GM18861 (cell line): ENCODE data around the gene YPEL5.

ENCODE experiments used
- ATAC-seq: cut with Tn5 transposase; IDR thresholded peaks from one replicate; pipeline ENCODE4 v1.9.1; 2021; ENCODE audit not compliant: unreplicated experiment

Gene YPEL5

GRCh38 chr2:30203156-30203555, 56.3 kb downstream of the YPEL5 start:
- ATAC-seq: no peak

DNA sequence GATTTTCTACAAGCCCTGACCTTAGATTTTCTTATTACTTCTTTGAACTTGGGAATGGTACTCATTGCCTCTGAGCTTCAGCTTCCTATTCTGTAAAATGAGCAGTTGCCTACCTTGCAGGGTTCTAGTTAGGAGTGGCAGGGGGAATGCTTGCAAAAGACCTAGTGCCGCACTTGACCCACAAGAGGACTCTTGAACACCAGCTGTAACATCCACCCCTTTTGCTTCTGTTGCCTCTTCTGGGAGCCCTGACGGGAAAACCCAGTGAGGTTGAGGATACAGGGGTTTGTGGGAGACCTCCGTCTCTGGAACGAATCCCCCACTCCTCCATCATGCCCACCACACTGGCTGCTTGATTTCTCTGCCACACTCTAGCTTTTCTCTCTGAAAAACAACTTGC, 57.5 kb downstream of the YPEL5 start:
- no peak for ATAC-seq

GRCh38 chr2:30205456-30205855, 58.6 kb downstream of the YPEL5 start:
- ATAC-seq: no peak

DNA sequence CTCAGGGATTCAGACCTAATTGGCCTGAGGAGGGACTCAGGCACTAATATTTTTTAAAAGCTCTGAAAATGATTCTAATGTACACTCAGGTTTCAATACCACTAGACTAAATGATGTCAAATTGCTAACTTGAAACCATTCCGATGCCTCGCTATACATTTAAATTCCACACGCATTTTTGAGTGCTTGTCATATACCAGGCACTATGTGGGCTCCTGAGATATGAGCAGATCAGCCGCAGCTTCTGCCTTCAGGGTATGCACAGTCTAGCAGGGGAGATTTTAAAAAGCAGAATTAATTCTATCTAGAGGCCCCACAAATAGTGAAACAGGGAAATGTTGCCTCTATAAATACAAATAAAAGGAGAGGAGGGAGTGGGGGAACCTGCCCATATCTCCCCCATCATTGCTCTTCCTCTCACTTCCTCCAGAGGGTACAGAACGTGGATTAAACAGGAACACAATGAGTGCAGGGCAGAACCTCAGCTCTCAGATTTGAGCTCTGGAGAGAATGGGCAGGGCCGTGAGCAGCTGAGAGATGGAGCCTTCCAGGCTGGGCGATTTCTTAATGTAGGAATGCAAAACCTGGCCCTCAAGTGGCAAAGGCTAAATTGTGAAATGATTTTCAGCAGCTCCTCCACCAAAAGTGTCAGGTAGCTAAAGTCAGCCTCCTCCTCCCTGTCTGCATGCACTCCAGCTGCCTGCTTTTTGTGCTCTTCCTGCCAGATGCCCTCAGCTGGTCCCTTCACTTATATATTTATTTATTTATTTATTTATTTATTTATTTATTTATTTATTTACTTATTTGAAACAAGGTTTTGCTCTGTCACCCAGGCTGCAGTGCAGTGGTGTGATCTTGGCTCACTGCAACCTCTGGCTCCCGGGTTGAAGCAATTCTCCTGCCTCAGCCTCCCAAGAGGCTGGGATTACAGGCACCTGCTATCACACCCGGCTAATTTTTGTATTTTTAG, 59.9 kb downstream of the YPEL5 start:
- ATAC-seq: no peak

DNA sequence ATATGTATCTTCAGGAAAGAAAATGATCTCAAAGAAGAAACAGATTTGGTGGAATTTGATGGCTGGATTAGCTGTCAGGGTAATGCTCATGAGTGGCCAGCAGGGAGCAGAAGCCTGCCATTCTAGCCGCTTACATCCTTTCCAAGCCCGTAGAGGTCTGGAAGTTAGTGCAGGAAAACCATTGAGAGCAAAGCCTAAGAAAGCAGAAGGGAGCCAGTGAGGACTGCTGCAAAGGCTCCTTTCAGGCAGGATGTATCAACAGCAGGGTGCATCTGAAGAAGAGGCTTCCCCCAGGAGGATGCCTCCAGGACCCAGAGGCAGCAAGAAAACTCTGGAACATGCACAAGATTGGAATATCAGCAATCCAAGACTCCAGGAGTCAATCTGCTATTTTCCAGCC, 61.6 kb downstream of the YPEL5 start:
- no peak for ATAC-seq

GRCh38 chr2:30209227-30209626, 62.4 kb downstream of the YPEL5 start:
- no peak for ATAC-seq
